K562 (cell line): ENCODE data around the gene CDC123. TPM values are rescaled to one million over a fixed set of nuclear protein-coding genes. Genes with fewer than 3 reads are reported as not detected.

Source experiments
- DPF2 ChIP-seq: fragments of 450-650 bp; IDR thresholded peaks from 2 replicates; pipeline ENCODE4 v1.6.1; 2016
- EGR1 ChIP-seq: fragments of 450-650 bp; conservative IDR thresholded peaks from 2 replicates; pipeline ENCODE4 v1.6.1; 2017; ENCODE audit warnings: mild to moderate bottlenecking
- HMGN3 ChIP-seq: IDR thresholded peaks from 2 replicates; pipeline ENCODE4 v1.6.1; 2011; ENCODE audit warnings: borderline replicate concordance, low read depth, mild to moderate bottlenecking, mixed read lengths, low read length; ENCODE audit not compliant: insufficient read length; ENCODE audit errors: extremely low read depth
- KDM1A ChIP-seq, 2 experiments: fragments of 450-650 bp; IDR thresholded peaks; 2 replicates each; pipeline ENCODE4 v1.6.1; 2016; ENCODE audit warnings: mild to moderate bottlenecking in 2 of 2
- MTA3 ChIP-seq: fragments of 450-650 bp; formaldehyde crosslinking; IDR thresholded peaks from 2 replicates; pipeline ENCODE4 v1.6.1; 2017; ENCODE audit warnings: mild to moderate bottlenecking, borderline replicate concordance
- POLR2G ChIP-seq: fragments of 200-400 bp; formaldehyde crosslinking; IDR thresholded peaks from 2 replicates; pipeline ENCODE4 v1.6.1; 2017; ENCODE audit warnings: low read depth, mild to moderate bottlenecking, antibody characterized with exemption, low read length, moderate library complexity
- RAD21 ChIP-seq, 2 experiments: fragments of 250-450 bp in 1 of 2; fragments of 450-650 bp in 1 of 2; sonication (Bioruptor Pico) in 1 of 2; formaldehyde crosslinking in 1 of 2; IDR thresholded peaks in 1 of 2; conservative IDR thresholded peaks in 1 of 2; 2 replicates each; pipeline versions ENCODE4 v1.4.0 to v1.8.0; 2020 to 2022; ENCODE audit warnings: mild to moderate bottlenecking in 2 of 2, moderate library complexity in 1 of 2
- RCOR1 ChIP-seq, 2 experiments: IDR thresholded peaks; 2 replicates each; pipeline ENCODE4 v1.6.1; 2012; ENCODE audit warnings: low read depth in 2 of 2, low read length in 2 of 2, borderline replicate concordance in 1 of 2, improper control_type of control experiment in 1 of 2
- SMAD3 ChIP-seq: fragments of 450-650 bp; formaldehyde crosslinking; conservative IDR thresholded peaks from 2 replicates; pipeline ENCODE4 v1.4.0; 2020; ENCODE audit warnings: mild to moderate bottlenecking
- TAF7 ChIP-seq: fragments of 450-650 bp; IDR thresholded peaks from 2 replicates; pipeline ENCODE4 v1.6.1; 2016; ENCODE audit warnings: missing genetic modification characterization, missing compliant biosample characterization
- TCF3 ChIP-seq: sonication (generic); formaldehyde crosslinking; IDR thresholded peaks from 2 replicates; pipeline ENCODE4 v1.4.0; 2020; ENCODE audit warnings: mild to moderate bottlenecking, missing genetic modification reagents
- YY1 ChIP-seq, 3 experiments: IDR thresholded peaks; 2 replicates each; pipeline ENCODE4 v1.6.1; 2011; ENCODE audit warnings: low read length in 2 of 3, mild to moderate bottlenecking in 2 of 3, moderate library complexity in 2 of 3, borderline replicate concordance in 1 of 3, control low read depth in 1 of 3, low read depth in 1 of 3; ENCODE audit not compliant: insufficient read depth in 3 of 3, insufficient replicate concordance in 2 of 3, control insufficient read depth in 1 of 3, insufficient read length in 1 of 3; ENCODE audit errors: extremely low read depth in 1 of 3
- ZNF263 ChIP-seq: sonication (generic); formaldehyde crosslinking; IDR thresholded peaks from 2 replicates; pipeline ENCODE4 v1.8.0; 2022; ENCODE audit warnings: mild to moderate bottlenecking, missing genetic modification reagents, borderline replicate concordance
- polyA plus RNA-seq, 8 experiments: library from polyadenylated mRNA; depleted of rRNA in 4 of 8; stranded (reverse) in 5 of 8; unstranded in 3 of 8; fragments of >200 nt; fragmentation: Nextera tagmentation in 2 of 8; fragmentation: Illumina TruSeq in 1 of 8; extraction: Ambion mirVana in 2 of 8; extraction: Trizol in 1 of 8; gene quantifications; 2 replicates each; pipeline versions ENCODE4 v1.2.1 to v1.2.3, GENCODE V29; 2011 to 2014; ENCODE audit warnings: inconsistent platforms in 1 of 8, missing spikeins in 1 of 8
- total RNA-seq, 7 experiments: library from RNA; depleted of rRNA in 6 of 7; stranded (reverse); fragments of >200 nt in 6 of 7; fragmentation: Illumina TruSeq in 2 of 7; extraction: Trizol in 2 of 7; gene quantifications; 2 replicates each; pipeline versions ENCODE4 v1.2.1 to v1.2.3, GENCODE V29; 2011 to 2021; ENCODE audit warnings: low replicate concordance in 1 of 7
- TF ChIP-seq, protein P1 (sequence below), 2 experiments: fragments of 450-650 bp; formaldehyde crosslinking in 1 of 2; IDR thresholded peaks; 2 replicates each; pipeline versions ENCODE4 v1.4.0 to v1.6.1; 2014 to 2020; ENCODE audit warnings: mild to moderate bottlenecking in 2 of 2, borderline replicate concordance in 1 of 2, low read depth in 1 of 2
- TF ChIP-seq, protein P2 (sequence below): sonication (generic); formaldehyde crosslinking; IDR thresholded peaks from 2 replicates; pipeline ENCODE4 v1.8.1; 2023; ENCODE audit warnings: mild to moderate bottlenecking, missing genetic modification reagents

CDC123 gene
- total and polyA plus RNA-seq, 9 of the 15 experiments (the other 6 are each of a cell fraction or from before 2014, with no cell fraction given) = 137 to 288 (median 175) TPM

GRCh38 chr10:12264204-12264940 lies 68.4 kb downstream of the CDC123 start (continued):
- TF ChIP-seq, protein P1, sequence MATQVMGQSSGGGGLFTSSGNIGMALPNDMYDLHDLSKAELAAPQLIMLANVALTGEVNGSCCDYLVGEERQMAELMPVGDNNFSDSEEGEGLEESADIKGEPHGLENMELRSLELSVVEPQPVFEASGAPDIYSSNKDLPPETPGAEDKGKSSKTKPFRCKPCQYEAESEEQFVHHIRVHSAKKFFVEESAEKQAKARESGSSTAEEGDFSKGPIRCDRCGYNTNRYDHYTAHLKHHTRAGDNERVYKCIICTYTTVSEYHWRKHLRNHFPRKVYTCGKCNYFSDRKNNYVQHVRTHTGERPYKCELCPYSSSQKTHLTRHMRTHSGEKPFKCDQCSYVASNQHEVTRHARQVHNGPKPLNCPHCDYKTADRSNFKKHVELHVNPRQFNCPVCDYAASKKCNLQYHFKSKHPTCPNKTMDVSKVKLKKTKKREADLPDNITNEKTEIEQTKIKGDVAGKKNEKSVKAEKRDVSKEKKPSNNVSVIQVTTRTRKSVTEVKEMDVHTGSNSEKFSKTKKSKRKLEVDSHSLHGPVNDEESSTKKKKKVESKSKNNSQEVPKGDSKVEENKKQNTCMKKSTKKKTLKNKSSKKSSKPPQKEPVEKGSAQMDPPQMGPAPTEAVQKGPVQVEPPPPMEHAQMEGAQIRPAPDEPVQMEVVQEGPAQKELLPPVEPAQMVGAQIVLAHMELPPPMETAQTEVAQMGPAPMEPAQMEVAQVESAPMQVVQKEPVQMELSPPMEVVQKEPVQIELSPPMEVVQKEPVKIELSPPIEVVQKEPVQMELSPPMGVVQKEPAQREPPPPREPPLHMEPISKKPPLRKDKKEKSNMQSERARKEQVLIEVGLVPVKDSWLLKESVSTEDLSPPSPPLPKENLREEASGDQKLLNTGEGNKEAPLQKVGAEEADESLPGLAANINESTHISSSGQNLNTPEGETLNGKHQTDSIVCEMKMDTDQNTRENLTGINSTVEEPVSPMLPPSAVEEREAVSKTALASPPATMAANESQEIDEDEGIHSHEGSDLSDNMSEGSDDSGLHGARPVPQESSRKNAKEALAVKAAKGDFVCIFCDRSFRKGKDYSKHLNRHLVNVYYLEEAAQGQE (IDR thresholded peaks at IDR 0.05; ENCODE audit: borderline replicate concordance) = peak; percentile 85
- TF ChIP-seq, protein P1 (CRISPR knock-in tag; IDR thresholded peaks at IDR 0.05; ENCODE audit: low read depth) = no peak
- TF ChIP-seq RCOR1 (IDR thresholded peaks at IDR 0.05; ENCODE audit: borderline replicate concordance in 1 of 2, low read depth in 2 of 2, low read length in 2 of 2) (peak in 1 of 2 experiments; percentile 45; a peak in 1 of 4 replicates), TCF3 (CRISPR knock-in tag) (peak; percentile 14; the same call in 1 of the 2 replicates), KDM1A (IDR thresholded peaks at IDR 0.05) (peak in 1 of 2 experiments; percentile 45; a peak in 1 of 4 replicates), DPF2 (0 out of 2 replicates have a peak, but pooled peaks have one; percentile 9), YY1 (IDR thresholded peaks at IDR 0.05; ENCODE audit: borderline replicate concordance in 1 of 3, control insufficient read depth in 1 of 3, extremely low read depth in 1 of 3, insufficient read depth in 3 of 3, insufficient read length in 1 of 3, insufficient replicate concordance in 2 of 3, low read depth in 1 of 3, low read length in 2 of 3) (peak; percentile 62 to 84 (median 71)), ZNF263 (CRISPR knock-in tag) (peak; percentile 33; the same call in 1 of the 2 replicates), HMGN3 (peak; percentile 54), TAF7 (tag) (no peak), SMAD3 (CRISPR knock-in tag) (peak; percentile 48; the same call in 1 of the 2 replicates), EGR1 (peak; percentile 60), MTA3 (peak; percentile 48; the same call in 1 of the 2 replicates), POLR2G (peak; percentile 55; the same call in 1 of the 2 replicates), RAD21 (CRISPR knock-in tag; conservative IDR thresholded peaks at IDR 0.05 in 1 of 2, IDR thresholded peaks at IDR 0.05 in 1 of 2) (peak; percentile 92 to 96)
- TF ChIP-seq, protein P2, sequence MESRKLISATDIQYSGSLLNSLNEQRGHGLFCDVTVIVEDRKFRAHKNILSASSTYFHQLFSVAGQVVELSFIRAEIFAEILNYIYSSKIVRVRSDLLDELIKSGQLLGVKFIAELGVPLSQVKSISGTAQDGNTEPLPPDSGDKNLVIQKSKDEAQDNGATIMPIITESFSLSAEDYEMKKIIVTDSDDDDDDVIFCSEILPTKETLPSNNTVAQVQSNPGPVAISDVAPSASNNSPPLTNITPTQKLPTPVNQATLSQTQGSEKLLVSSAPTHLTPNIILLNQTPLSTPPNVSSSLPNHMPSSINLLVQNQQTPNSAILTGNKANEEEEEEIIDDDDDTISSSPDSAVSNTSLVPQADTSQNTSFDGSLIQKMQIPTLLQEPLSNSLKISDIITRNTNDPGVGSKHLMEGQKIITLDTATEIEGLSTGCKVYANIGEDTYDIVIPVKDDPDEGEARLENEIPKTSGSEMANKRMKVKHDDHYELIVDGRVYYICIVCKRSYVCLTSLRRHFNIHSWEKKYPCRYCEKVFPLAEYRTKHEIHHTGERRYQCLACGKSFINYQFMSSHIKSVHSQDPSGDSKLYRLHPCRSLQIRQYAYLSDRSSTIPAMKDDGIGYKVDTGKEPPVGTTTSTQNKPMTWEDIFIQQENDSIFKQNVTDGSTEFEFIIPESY (CRISPR knock-in tag) = peak; percentile 95
